OCI-LY1 (cell line): ENCODE measurements around the gene HSPA12A.

Experiments used
- H2AFZ ChIP-seq: fragments of 200-600 bp; sonication (generic), shearing (Covaris generic); 2 replicates; pipeline ENCODE4 v1.6.0; 2014; ENCODE audit warnings: antibody characterized with exemption, mild to moderate bottlenecking, low read length
- H3F3A ChIP-seq: fragments of 200-600 bp; sonication (generic), shearing (Covaris generic); 2 replicates; pipeline ENCODE4 v1.6.0; 2014; ENCODE audit warnings: mild to moderate bottlenecking, antibody characterized with exemption, low read length, moderate library complexity; ENCODE audit not compliant: insufficient read depth
- H3K27ac ChIP-seq: fragments of 200-600 bp; sonication (generic); 2 replicates; pipeline ENCODE4 v1.5.1; 2014; ENCODE audit warnings: low read length, mixed run types, mild to moderate bottlenecking, low read depth; ENCODE audit not compliant: poor library complexity, severe bottlenecking
- H3K27me3 ChIP-seq: fragments of 200-600 bp; sonication (generic); 2 replicates; pipeline ENCODE4 v1.6.0; 2014; ENCODE audit warnings: antibody characterized with exemption, mild to moderate bottlenecking, low read length, moderate library complexity; ENCODE audit not compliant: insufficient read depth
- H3K36me3 ChIP-seq: fragments of 200-600 bp; sonication (generic); 2 replicates; pipeline ENCODE4 v1.6.1; 2014; ENCODE audit warnings: mild to moderate bottlenecking, antibody characterized with exemption, low read length, moderate library complexity, mixed read lengths; ENCODE audit not compliant: insufficient read depth
- H3K4me1 ChIP-seq: fragments of 200-600 bp; sonication (generic); 2 replicates; pipeline ENCODE4 v1.5.1; 2014; ENCODE audit warnings: mild to moderate bottlenecking, low read length, moderate library complexity; ENCODE audit not compliant: insufficient read depth, severe bottlenecking
- H3K4me2 ChIP-seq: fragments of 200-600 bp; sonication (generic), shearing (Covaris generic); 2 replicates; pipeline ENCODE4 v1.6.1; 2014; ENCODE audit warnings: low read length
- H3K4me3 ChIP-seq: fragments of 200-600 bp; sonication (generic); 2 replicates; pipeline ENCODE4 v1.5.1; 2014; ENCODE audit warnings: low read length, low read depth, mild to moderate bottlenecking, mixed read lengths; ENCODE audit not compliant: poor library complexity, severe bottlenecking
- H3K79me2 ChIP-seq: fragments of 200-600 bp; shearing (Covaris generic); 2 replicates; pipeline ENCODE4 v1.6.1; 2016; ENCODE audit warnings: mixed run types, low read length, mixed read lengths; ENCODE audit not compliant: insufficient read depth
- H3K9ac ChIP-seq: fragments of 200-600 bp; sonication (generic), shearing (Covaris generic); 2 replicates; pipeline ENCODE4 v1.6.1; 2014; ENCODE audit warnings: mild to moderate bottlenecking, low read length, mixed read lengths
- H3K9me2 ChIP-seq: fragments of 200-600 bp; sonication (generic), shearing (Covaris generic); 2 replicates; pipeline ENCODE4 v1.6.1; 2014; ENCODE audit warnings: low read depth, mild to moderate bottlenecking, low read length, mixed read lengths
- H3K9me3 ChIP-seq: fragments of 200-600 bp; shearing (Covaris generic); 2 replicates; pipeline ENCODE4 v1.6.1; 2014; ENCODE audit warnings: low read length, mixed read lengths
- H4K20me1 ChIP-seq: fragments of 200-600 bp; sonication (generic), shearing (Covaris generic); 2 replicates; pipeline ENCODE4 v1.6.0; 2016; ENCODE audit warnings: mild to moderate bottlenecking, low read length; ENCODE audit not compliant: insufficient read depth
- CTCF ChIP-seq: fragments of 200-600 bp; sonication (generic), shearing (Covaris generic); IDR thresholded peaks from 2 replicates; pipeline ENCODE4 v1.5.1; 2017; ENCODE audit warnings: mild to moderate bottlenecking, antibody characterized with exemption, low read length, moderate library complexity, mixed read lengths
- EZH2 ChIP-seq: fragments of 200-600 bp; sonication (generic), shearing (Covaris generic); IDR thresholded peaks from 2 replicates; pipeline ENCODE4 v1.8.0; 2017; ENCODE audit warnings: borderline replicate concordance, mixed run types, mild to moderate bottlenecking, antibody characterized with exemption, low read length, moderate library complexity, mixed read lengths

The HSPA12A gene

GRCh38 chr10:116654816-116655215 lies 87.5 kb downstream of the HSPA12A start:
- Histone ChIP-seq H3K9me2 (no peaks in the 10 kb centered on the region), H3K27ac (no peak overlapping the region), H3F3A (no peaks in the 10 kb centered on the region), H3K9ac (no peak overlapping the region), H3K79me2 (no peaks in the 10 kb centered on the region), H3K4me2 (no peak overlapping the region), H4K20me1 (no peaks in the 10 kb centered on the region), H3K4me3 (no peak overlapping the region), H3K36me3 (no peaks in the 10 kb centered on the region), H3K9me3 (no peaks in the 10 kb centered on the region), H2AFZ (no peak overlapping the region), H3K4me1 (no peaks in the 10 kb centered on the region), H3K27me3 (peaks cover 6% of the 10 kb centered on the region; the same call in 1 of the 2 replicates)
- TF ChIP-seq CTCF (peak; percentile 44; the same call in 1 of the 2 replicates), EZH2 (no peak)

- Histone ChIP-seq H4K20me1 (no peaks in the 10 kb centered on the region), H3K36me3 (no peaks in the 10 kb centered on the region), H3K27ac (no peak overlapping the region), H3K79me2 (no peaks in the 10 kb centered on the region), H3K9ac (no peak overlapping the region), H3K4me1 (no peaks in the 10 kb centered on the region), H3K27me3 (peaks cover 6% of the 10 kb centered on the region; the same call in 1 of the 2 replicates), H2AFZ (no peak overlapping the region), H3K4me3 (no peak overlapping the region), H3K9me2 (no peaks in the 10 kb centered on the region), H3F3A (no peaks in the 10 kb centered on the region), H3K4me2 (no peak overlapping the region), H3K9me3 (no peaks in the 10 kb centered on the region)
- no peak for TF ChIP-seq CTCF
- TF ChIP-seq EZH2: no peak
Observed at GRCh38 chr10:116653885-116654284, 88.5 kb downstream of the HSPA12A start.

GRCh38 chr10:116648903-116649302 lies 93.5 kb downstream of the HSPA12A start:
- H3K9me3 ChIP-seq: no peaks in the 10 kb centered on the region
- H4K20me1 ChIP-seq: no peaks in the 10 kb centered on the region
- no peak overlapping the region for H3K9ac ChIP-seq
- no peak for TF ChIP-seq EZH2
- TF ChIP-seq CTCF: no peak
- H3K79me2 ChIP-seq: no peaks in the 10 kb centered on the region
- no peaks in the 10 kb centered on the region for H3K36me3 ChIP-seq
- H3K4me1 ChIP-seq: no peaks in the 10 kb centered on the region
- peaks cover 3% of the 10 kb centered on the region; the same call in 1 of the 2 replicates for H3K27me3 ChIP-seq
- no peak overlapping the region for H3K27ac ChIP-seq
- H3F3A ChIP-seq: no peaks in the 10 kb centered on the region
- H3K4me2 ChIP-seq: no peak overlapping the region
- no peak overlapping the region for H3K4me3 ChIP-seq
- no peak overlapping the region for H2AFZ ChIP-seq
- no peaks in the 10 kb centered on the region for H3K9me2 ChIP-seq
